Smooth muscle cell (in vitro differentiated cells): ENCODE measurements around the gene DTNB. TPM values are rescaled to one million over a fixed set of nuclear protein-coding genes. Genes with fewer than 3 reads are reported as not detected.

ENCODE experiments used
- DNase-seq: peaks from one replicate; lab custom pipeline; 2025; ENCODE audit not compliant: unreplicated experiment; lab: John Stamatoyannopoulos, UW
- H2AFZ ChIP-seq: fragments of 200-600 bp; sonication (generic); 2 replicates; pipeline ENCODE4 v1.6.0; 2016; ENCODE audit warnings: antibody characterized with exemption, low read depth, mild to moderate bottlenecking
- H3F3A ChIP-seq: fragments of 200-600 bp; sonication (generic); 2 replicates; pipeline ENCODE4 v1.6.0; 2017; ENCODE audit warnings: antibody characterized with exemption, low read depth
- H3K27ac ChIP-seq: fragments of 200-600 bp; sonication (generic); 2 replicates; pipeline ENCODE4 v1.5.1; 2016; ENCODE audit warnings: low read depth, mild to moderate bottlenecking
- H3K27me3 ChIP-seq: fragments of 200-600 bp; sonication (generic); 2 replicates; pipeline ENCODE4 v1.6.1; 2016; ENCODE audit warnings: low read depth, mild to moderate bottlenecking
- H3K36me3 ChIP-seq: fragments of 200-600 bp; sonication (generic); 2 replicates; pipeline ENCODE4 v1.5.1; 2016; ENCODE audit warnings: low read depth
- H3K4me1 ChIP-seq: fragments of 200-600 bp; sonication (generic); 2 replicates; pipeline ENCODE4 v1.5.1; 2016; ENCODE audit warnings: low read depth
- H3K4me2 ChIP-seq: fragments of 200-600 bp; sonication (generic); 2 replicates; pipeline ENCODE4 v1.6.0; 2016; ENCODE audit warnings: mild to moderate bottlenecking
- H3K4me3 ChIP-seq: fragments of 200-600 bp; sonication (generic); 2 replicates; pipeline ENCODE4 v1.5.1; 2016; ENCODE audit warnings: mild to moderate bottlenecking
- H3K79me2 ChIP-seq: fragments of 200-600 bp; sonication (generic); 2 replicates; pipeline ENCODE4 v1.6.0; 2016; ENCODE audit warnings: low read depth, mild to moderate bottlenecking
- H3K9ac ChIP-seq: fragments of 200-600 bp; sonication (generic); 2 replicates; pipeline ENCODE4 v1.6.0; 2016; ENCODE audit warnings: low read depth
- H3K9me3 ChIP-seq: fragments of 200-600 bp; sonication (generic); replicated peaks from 2 replicates; pipeline ENCODE4 v1.5.1; 2016; ENCODE audit warnings: low read depth
- H4K20me1 ChIP-seq: fragments of 200-600 bp; sonication (generic); 2 replicates; pipeline ENCODE4 v1.6.0; 2016; ENCODE audit warnings: low read depth
- CTCF ChIP-seq: fragments of 200-600 bp; sonication (generic); IDR thresholded peaks from 2 replicates; pipeline ENCODE4 v1.5.1; 2017; ENCODE audit warnings: borderline replicate concordance, mild to moderate bottlenecking, antibody characterized with exemption; ENCODE audit not compliant: insufficient read depth, poor library complexity, severe bottlenecking
- WGBS: methylation state at CpG from one replicate; pipeline ENCODE4 v1.1.7; 2016; ENCODE audit warnings: low lambda C conversion rate; 5-methylcytosine and 5-hydroxymethylcytosine counted together
- polyA plus RNA-seq: library from polyadenylated mRNA; unstranded; fragments of >200 nt; fragmentation: Nextera tagmentation; extraction: Ambion mirVana; gene quantifications from 2 replicates; pipeline ENCODE4 v1.2.1, GENCODE V29; 2016
- total RNA-seq: library from RNA; depleted of rRNA; stranded (reverse); fragments of >200 nt; gene quantifications from 2 replicates; pipeline ENCODE4 v1.2.3, GENCODE V29; 2014

The DTNB gene
- total and polyA plus RNA-seq, 2 experiments from 2014 or later = 4.9 to 5.4 TPM

DNA sequence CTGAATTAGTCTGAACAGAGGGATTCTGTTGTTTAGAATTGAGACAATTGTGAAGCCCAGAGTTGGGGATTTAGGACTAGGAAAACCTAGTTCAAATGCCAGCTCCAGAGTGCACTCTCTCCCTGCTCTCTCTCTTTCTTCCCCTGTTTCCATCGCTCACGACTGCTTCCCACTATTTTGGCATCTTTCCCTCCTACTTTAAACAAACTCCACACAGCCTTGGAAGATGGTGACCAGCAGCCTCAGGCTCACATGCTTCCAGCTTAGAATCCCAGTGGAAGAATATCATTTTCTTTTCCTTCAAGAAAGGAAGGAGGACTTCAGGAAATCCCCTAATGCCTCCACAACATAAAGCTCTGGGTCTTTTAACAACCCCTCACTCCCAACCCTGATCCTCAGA is 325.5 kb downstream of the DTNB start:
- WGBS = 37% methylated on average over 2 of the region's 2 CpGs

DNA sequence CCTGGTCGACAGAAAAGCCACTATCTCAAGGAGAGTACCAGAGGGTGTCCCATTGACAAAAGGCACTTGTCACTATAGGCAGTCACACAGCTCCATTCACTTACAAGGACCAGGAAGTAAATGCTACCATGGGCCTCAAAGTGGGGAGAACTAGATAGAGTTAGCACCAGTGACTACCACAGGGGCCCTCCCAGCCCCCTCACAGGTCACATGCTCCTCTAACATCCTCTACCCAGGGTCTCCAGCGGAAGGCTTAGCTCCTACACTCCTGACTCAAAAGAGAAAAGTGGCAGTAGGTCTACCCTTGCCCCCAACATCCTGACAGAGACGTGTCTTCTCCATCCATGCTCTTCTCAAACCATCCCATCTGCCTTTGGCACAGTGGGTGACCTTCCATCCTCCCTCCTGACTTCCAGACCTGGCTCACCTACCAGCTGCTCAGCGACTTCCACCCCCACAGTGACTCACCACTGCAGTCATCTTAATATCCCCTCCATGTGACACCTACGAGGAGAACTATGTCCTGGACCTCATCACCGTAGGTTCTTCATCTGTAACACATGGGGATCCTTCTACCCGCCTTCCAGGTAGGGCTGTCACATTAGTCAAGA is 326.1 kb downstream of the DTNB start:
- no peaks in the 10 kb centered on the region for H3K9me3 ChIP-seq
- H3K27me3 ChIP-seq = no peaks in the 10 kb centered on the region
- WGBS = 66% methylated on average over 7 of the region's 7 CpGs
- H3K36me3 ChIP-seq = no peaks in the 10 kb centered on the region
- no peaks in the 10 kb centered on the region for H3K79me2 ChIP-seq
- no peaks in the 10 kb centered on the region for H4K20me1 ChIP-seq
- no peak overlapping the region for H3K4me3 ChIP-seq
- H3K27ac ChIP-seq = no peak overlapping the region
- H3K4me2 ChIP-seq = peak overlapping the region; percentile 58
- no peaks in the 10 kb centered on the region for H3K4me1 ChIP-seq
- no peak for DNase-seq
- TF ChIP-seq CTCF = no peak
- H2AFZ ChIP-seq = no peak overlapping the region
- no peak overlapping the region for H3K9ac ChIP-seq
- no peaks in the 10 kb centered on the region for H3F3A ChIP-seq

More for the DNA sequence above, 325.5 kb downstream of the DTNB start:
- no peak for TF ChIP-seq CTCF
- no peaks in the 10 kb centered on the region for H3K79me2 ChIP-seq
- H3F3A ChIP-seq = no peaks in the 10 kb centered on the region
- H3K36me3 ChIP-seq = no peaks in the 10 kb centered on the region
- no peak overlapping the region for H3K9ac ChIP-seq
- no peak overlapping the region for H3K4me3 ChIP-seq
- DNase-seq = no peak
- H2AFZ ChIP-seq = no peak overlapping the region
- H3K4me2 ChIP-seq = peak overlapping the region; percentile 58
- H3K27ac ChIP-seq = no peak overlapping the region
- no peaks in the 10 kb centered on the region for H3K9me3 ChIP-seq
- no peaks in the 10 kb centered on the region for H4K20me1 ChIP-seq
- H3K4me1 ChIP-seq = no peaks in the 10 kb centered on the region
- no peaks in the 10 kb centered on the region for H3K27me3 ChIP-seq

- DNase-seq = no peak
- Histone ChIP-seq H3K4me2 (no peak overlapping the region), H3K9ac (no peak overlapping the region), H3K79me2 (peaks cover 7% of the 10 kb centered on the region), H3K9me3 (no peaks in the 10 kb centered on the region), H3K4me1 (no peaks in the 10 kb centered on the region), H3F3A (no peaks in the 10 kb centered on the region), H2AFZ (no peak overlapping the region), H3K27ac (no peak overlapping the region), H4K20me1 (peaks cover 22% of the 10 kb centered on the region), H3K4me3 (no peak overlapping the region), H3K27me3 (no peaks in the 10 kb centered on the region), H3K36me3 (no peaks in the 10 kb centered on the region)
- no peak for TF ChIP-seq CTCF
- WGBS = 90% methylated on average over 21 of the region's 21 CpGs
Measured at GRCh38 chr2:25343187-25343825, 330.1 kb downstream of the DTNB start.
